K562 (cell line): ENCODE measurements around the gene VRK2. TPM values are rescaled to one million over a fixed set of nuclear protein-coding genes. Genes with fewer than 3 reads are reported as not detected.

ENCODE experiments used
- ATAC-seq: fragments of 200-7000 bp; cut with Tn5 transposase; 3 replicates; pipeline ENCODE4 v1.9.1; 2020; ENCODE audit warnings: moderate library complexity
- Bru-seq: library from RNA; stranded (reverse); fragments of 400-500 nt; gene quantifications from one replicate; lab custom pipeline; 2021; lab: Mats Ljungman, UMichigan
- BruChase-seq, 2 experiments: library from RNA; stranded (reverse); fragments of 400-500 nt; gene quantifications; one replicate each; lab custom pipeline; 2021; lab: Mats Ljungman, UMichigan
- BruUV-seq: library from RNA; stranded (reverse); fragments of 400-500 nt; replicated peaks from 2 replicates; lab custom pipeline; 2021; lab: Mats Ljungman, UMichigan
- CTCF ChIA-PET: fragments of 300-600 bp; formaldehyde crosslinking; extraction: SDS; loops from one replicate; lab custom pipeline; 2021; ENCODE audit warnings: low intra/inter-chr PET ratio; lab: Yijun Ruan, JAX
- POLR2A ChIA-PET: fragments of 300-600, 350-650 bp; sonication (Branson Sonifier 250); formaldehyde crosslinking; extraction: SDS; loops from one replicate; lab custom pipeline; 2021; ENCODE audit warnings: antibody characterized with exemption, inconsistent platforms; lab: Yijun Ruan, JAX
- DNase-seq, 4 experiments: peaks; one replicate each; pipeline versions ENCODE4 v3.0.0 to v3.0.0-alpha.2; 2011 to 2018; ENCODE audit warnings: low spot score in 3 of 4, mixed read lengths in 3 of 4; ENCODE audit errors: extremely low read depth in 1 of 4
- FAIRE-seq: peaks from 2 replicates; lab custom pipeline; 2011; peaks lifted over from hg19 to GRCh38; lab: Jason Lieb, UNC
- H2AFZ ChIP-seq: 2 replicates; pipeline ENCODE4 v1.6.0; 2011; ENCODE audit warnings: low read depth, low read length, control low read depth, inconsistent platforms
- H3K27ac ChIP-seq: fragments of 200-600 bp; 3 replicates; pipeline ENCODE4 v1.8.0; 2011; ENCODE audit warnings: low read depth, mild to moderate bottlenecking, control low read depth, inconsistent platforms, low read length, moderate library complexity, mixed read lengths; ENCODE audit errors: extremely low read depth
- H3K27me3 ChIP-seq, 2 experiments: fragments of 300-600 bp in 1 of 2; 2 replicates in 1 of 2; 3 replicates in 1 of 2; pipeline versions ENCODE4 v1.6.0 to v1.8.0; 2011; ENCODE audit warnings: inconsistent platforms in 2 of 2, low read length in 2 of 2, mild to moderate bottlenecking in 1 of 2, mixed read lengths in 1 of 2, moderate library complexity in 1 of 2; ENCODE audit not compliant: control insufficient read depth in 2 of 2, insufficient read depth in 2 of 2
- H3K36me3 ChIP-seq: fragments of 300-600 bp; 3 replicates; pipeline ENCODE4 v1.8.0; 2011; ENCODE audit warnings: mild to moderate bottlenecking, low read length, inconsistent platforms; ENCODE audit not compliant: control insufficient read depth, insufficient read depth
- H3K4me1 ChIP-seq, 2 experiments: fragments of 200-600 bp in 1 of 2; replicated peaks in 1 of 2; 2 replicates in 1 of 2; 3 replicates in 1 of 2; pipeline versions ENCODE4 v1.5.1 to v1.8.0; 2011; ENCODE audit warnings: inconsistent platforms in 2 of 2, low read length in 2 of 2, mild to moderate bottlenecking in 1 of 2, mixed read lengths in 1 of 2, moderate library complexity in 1 of 2; ENCODE audit not compliant: control insufficient read depth in 2 of 2, insufficient read depth in 2 of 2
- H3K4me2 ChIP-seq: 2 replicates; pipeline ENCODE4 v1.6.1; 2011; ENCODE audit warnings: low read length, control low read depth, inconsistent platforms, mixed read lengths; ENCODE audit not compliant: insufficient read depth
- H3K4me3 ChIP-seq: fragments of 200-600 bp; sonication (generic), shearing (Covaris generic); 2 replicates; pipeline ENCODE4 v1.5.1; 2016; ENCODE audit warnings: control low read depth, inconsistent platforms
- H3K79me2 ChIP-seq: fragments of 200-600 bp; 3 replicates; pipeline ENCODE4 v1.8.0; 2011; ENCODE audit warnings: low read length, inconsistent platforms; ENCODE audit not compliant: control insufficient read depth, insufficient read depth
- H3K9ac ChIP-seq, 2 experiments: 2 replicates each; pipeline versions ENCODE4 v1.6.0 to v1.6.1; 2011; ENCODE audit warnings: low read depth in 2 of 2, low read length in 2 of 2, control low read depth in 1 of 2, inconsistent platforms in 1 of 2, mild to moderate bottlenecking in 1 of 2, mixed read lengths in 1 of 2; ENCODE audit not compliant: insufficient read depth in 1 of 2
- H3K9me1 ChIP-seq: one replicate; pipeline ENCODE4 v1.6.0; 2011; ENCODE audit warnings: inconsistent platforms, mild to moderate bottlenecking, low read length, moderate library complexity; ENCODE audit not compliant: control insufficient read depth, insufficient read depth
- H3K9me3 ChIP-seq: replicated peaks from 2 replicates; pipeline ENCODE4 v1.5.1; 2011; ENCODE audit warnings: low read depth, low read length, inconsistent platforms; ENCODE audit not compliant: control insufficient read depth, insufficient read depth
- H4K20me1 ChIP-seq: replicated peaks from 2 replicates; pipeline ENCODE4 v1.6.1; 2011; ENCODE audit warnings: low read length, inconsistent platforms, mixed read lengths; ENCODE audit not compliant: control insufficient read depth, insufficient read depth
- BMI1 ChIP-seq: fragments of 150-350 bp; IDR thresholded peaks from 2 replicates; pipeline ENCODE4 v1.6.1; 2014; ENCODE audit warnings: low read length
- CBFA2T3 ChIP-seq: fragments of 450-650 bp; IDR thresholded peaks from 2 replicates; pipeline ENCODE4 v1.6.1; 2017
- CCNT2 ChIP-seq: IDR thresholded peaks from 2 replicates; pipeline ENCODE4 v1.6.1; 2011; ENCODE audit warnings: borderline replicate concordance, low read depth, mild to moderate bottlenecking, moderate library complexity, mixed read lengths, low read length; ENCODE audit not compliant: insufficient read length; ENCODE audit errors: extremely low read depth
- JUN ChIP-seq, 2 experiments: sonication (generic) in 1 of 2; formaldehyde crosslinking in 1 of 2; IDR thresholded peaks; 2 replicates each; pipeline versions ENCODE4 v1.6.1 to v1.8.0; 2012 to 2022; ENCODE audit warnings: borderline replicate concordance in 2 of 2, mild to moderate bottlenecking in 2 of 2, improper control_type of control experiment in 1 of 2, low read depth in 1 of 2, low read length in 1 of 2, missing genetic modification reagents in 1 of 2
- MCM7 ChIP-seq, 2 experiments: fragments of 450-650 bp; IDR thresholded peaks; 2 replicates each; pipeline ENCODE4 v1.6.1; 2016 to 2018
- NCOA4 ChIP-seq: fragments of 450-650 bp; IDR thresholded peaks from 2 replicates; pipeline ENCODE4 v1.6.1; 2018; ENCODE audit warnings: mild to moderate bottlenecking; ENCODE audit not compliant: partially characterized antibody
- NRF1 ChIP-seq, 2 experiments: fragments of 450-650 bp; IDR thresholded peaks in 1 of 2; conservative IDR thresholded peaks in 1 of 2; 2 replicates each; pipeline ENCODE4 v1.6.1; 2014; ENCODE audit warnings: mild to moderate bottlenecking in 2 of 2
- POLR2AphosphoS5 ChIP-seq: IDR thresholded peaks from 2 replicates; pipeline ENCODE4 v1.6.1; 2011; ENCODE audit warnings: mild to moderate bottlenecking, low read depth, low read length, moderate library complexity; ENCODE audit not compliant: control insufficient read depth, insufficient read depth
- ZFP36 ChIP-seq: fragments of 150-350 bp; IDR thresholded peaks from 2 replicates; pipeline ENCODE4 v1.6.1; 2018; ENCODE audit warnings: low read length, low read depth; ENCODE audit not compliant: partially characterized antibody
- ZNF224 ChIP-seq: sonication (generic); formaldehyde crosslinking; IDR thresholded peaks from 2 replicates; pipeline ENCODE4 v1.8.0; 2022; ENCODE audit warnings: mild to moderate bottlenecking, missing genetic modification reagents
- ZNF239 ChIP-seq: fragments of 250-450 bp; sonication (Bioruptor Pico); IDR thresholded peaks from 2 replicates; pipeline ENCODE4 v1.4.0; 2020; ENCODE audit warnings: mild to moderate bottlenecking
- ZNF717 ChIP-seq: fragments of 250-450 bp; sonication (Bioruptor Pico); IDR thresholded peaks from 2 replicates; pipeline ENCODE4 v1.5.0; 2021
- ZSCAN32 ChIP-seq: fragments of 450-650 bp; formaldehyde crosslinking; IDR thresholded peaks from 2 replicates; pipeline ENCODE4 v1.4.0; 2020; ENCODE audit warnings: mild to moderate bottlenecking, moderate library complexity
- WGBS: fragments of 100-300 bp; shearing (Covaris generic); methylation state at CpG from one replicate; pipeline ENCODE4 v1.1.6; 2016; ENCODE audit warnings: low coverage, mixed read lengths; ENCODE audit not compliant: insufficient coverage; ENCODE audit errors: missing lambda C conversion rate; 5-methylcytosine and 5-hydroxymethylcytosine counted together
- in situ Hi-C: fragments of 300-500 bp; cut with MboI; formaldehyde crosslinking; loops from 4 replicates; pipeline ENCODE4 v1.15.0; 2018; ENCODE audit warnings: inconsistent platforms, mixed read lengths
- intact Hi-C: fragments of 100-400 bp; cut with micrococcal nuclease; formaldehyde crosslinking; loops from 2 replicates; pipeline ENCODE4 v1.14.2; 2022
- long read RNA-seq, 3 experiments: library from polyadenylated mRNA in 2 of 3; library from RNA in 1 of 3; unstranded in 2 of 3; stranded (forward) in 1 of 3; transcript quantifications; one replicate each; pipeline ENCODE4 v2.0.0, GENCODE V29; 2019 to 2022
- polyA minus RNA-seq, 3 experiments: library from RNA; depleted of rRNA, polyadenylated mRNA; stranded (reverse); fragments of >200 nt; gene quantifications; 2 replicates each; pipeline ENCODE4 v1.2.3, GENCODE V29; 2011
- polyA plus RNA-seq, 8 experiments: library from polyadenylated mRNA; depleted of rRNA in 4 of 8; stranded (reverse) in 5 of 8; unstranded in 3 of 8; fragments of >200 nt; fragmentation: Nextera tagmentation in 2 of 8; fragmentation: Illumina TruSeq in 1 of 8; extraction: Ambion mirVana in 2 of 8; extraction: Trizol in 1 of 8; gene quantifications; 2 replicates each; pipeline versions ENCODE4 v1.2.1 to v1.2.3, GENCODE V29; 2011 to 2014; ENCODE audit warnings: inconsistent platforms in 1 of 8, missing spikeins in 1 of 8
- total RNA-seq, 7 experiments: library from RNA; depleted of rRNA in 6 of 7; stranded (reverse); fragments of >200 nt in 6 of 7; fragmentation: Illumina TruSeq in 2 of 7; extraction: Trizol in 2 of 7; gene quantifications; 2 replicates each; pipeline versions ENCODE4 v1.2.1 to v1.2.3, GENCODE V29; 2011 to 2021; ENCODE audit warnings: low replicate concordance in 1 of 7
- TF ChIP-seq, protein P1 (sequence below): fragments of 450-650 bp; formaldehyde crosslinking; IDR thresholded peaks from 2 replicates; pipeline ENCODE4 v1.4.0; 2022; ENCODE audit warnings: mild to moderate bottlenecking, moderate library complexity

The VRK2 gene
- total RNA-seq (2011; cell fraction: chromatin; rRNA removed; ENCODE audit: low replicate concordance): 5.3 and 17.4 TPM in 2 replicates
- total RNA-seq (2011; cell fraction: nucleolus; rRNA removed): 3.7 and 4.0 TPM in 2 replicates
- 5.6 and 8.5 TPM in 2 replicates for total RNA-seq (2011; cell fraction: nucleoplasm; rRNA removed)
- total RNA-seq (2014; rRNA removed): 31.9 and 32.1 TPM in 2 replicates
- total RNA-seq (2014; rRNA removed; fragmentation: Illumina TruSeq; extraction: Trizol): 47.4 and 52.9 TPM in 2 replicates
- total RNA-seq (2015; rRNA removed; fragmentation: Illumina TruSeq; extraction: Trizol): 44.0 and 46.5 TPM in 2 replicates
- total RNA-seq (2021): 36.2 and 38.0 TPM in 2 replicates
- polyA plus RNA-seq (2011; rRNA removed): 36.5 and 42.5 TPM in 2 replicates
- polyA plus RNA-seq (2011; cell fraction: cytosol; rRNA removed): 10.2 and 18.3 TPM in 2 replicates
- polyA plus RNA-seq (2011; cell fraction: nucleus; rRNA removed): 14.6 and 23.3 TPM in 2 replicates
- polyA plus RNA-seq (2012): 36.3 and 36.6 TPM in 2 replicates
- polyA plus RNA-seq (2014; fragmentation: Illumina TruSeq; extraction: Trizol): 41.8 and 49.2 TPM in 2 replicates
- 10 to 100 TPM; 22.6 to 30.1 TPM for polyA plus RNA-seq (2014; fragmentation: Nextera tagmentation; extraction: Ambion mirVana)
- 27.2 and 30.1 TPM in 2 replicates for polyA plus RNA-seq (2014; rRNA removed)
- 34.5 and 38.4 TPM in 2 replicates for polyA minus RNA-seq (2011; rRNA and poly(A)+ RNA removed)
- polyA minus RNA-seq (2011; cell fraction: cytosol; rRNA and poly(A)+ RNA removed): 14.4 and 16.8 TPM in 2 replicates
- 10.9 and 21.5 TPM in 2 replicates for polyA minus RNA-seq (2011; cell fraction: nucleus; rRNA and poly(A)+ RNA removed)
- percentile 64 among the genes with signal in this experiment for Bru-seq, nascent RNA
- percentile 70 among the genes with signal in this experiment for BruChase-seq, experiment 1, labeled RNA remaining after a 2-hour chase
- percentile 69 among the genes with signal in this experiment for BruChase-seq, experiment 2, labeled RNA remaining after a 6-hour chase
- long read RNA-seq, experiment 1, transcript VRK2-201 (13 exons, 1,888 nt): major isoform, 27 of 239 reads
- long read RNA-seq, experiment 1, partial matches to known transcripts: 131 of 239 reads
- long read RNA-seq, experiment 1, other reads (novel, unspliced or antisense): 81 of 239 reads
- long read RNA-seq, experiment 2, transcript VRK2-201 (13 exons, 1,888 nt): major isoform, 8 of 45 reads
- long read RNA-seq, experiment 2, partial matches to known transcripts: 19 of 45 reads
- long read RNA-seq, experiment 2, other reads (novel, unspliced or antisense): 18 of 45 reads
- long read RNA-seq, experiment 3, transcript VRK2-201 (13 exons, 1,888 nt): major isoform, 13 of 49 reads
- long read RNA-seq, experiment 3, partial matches to known transcripts: 16 of 49 reads
- long read RNA-seq, experiment 3, other reads (novel, unspliced or antisense): 19 of 49 reads

DNA sequence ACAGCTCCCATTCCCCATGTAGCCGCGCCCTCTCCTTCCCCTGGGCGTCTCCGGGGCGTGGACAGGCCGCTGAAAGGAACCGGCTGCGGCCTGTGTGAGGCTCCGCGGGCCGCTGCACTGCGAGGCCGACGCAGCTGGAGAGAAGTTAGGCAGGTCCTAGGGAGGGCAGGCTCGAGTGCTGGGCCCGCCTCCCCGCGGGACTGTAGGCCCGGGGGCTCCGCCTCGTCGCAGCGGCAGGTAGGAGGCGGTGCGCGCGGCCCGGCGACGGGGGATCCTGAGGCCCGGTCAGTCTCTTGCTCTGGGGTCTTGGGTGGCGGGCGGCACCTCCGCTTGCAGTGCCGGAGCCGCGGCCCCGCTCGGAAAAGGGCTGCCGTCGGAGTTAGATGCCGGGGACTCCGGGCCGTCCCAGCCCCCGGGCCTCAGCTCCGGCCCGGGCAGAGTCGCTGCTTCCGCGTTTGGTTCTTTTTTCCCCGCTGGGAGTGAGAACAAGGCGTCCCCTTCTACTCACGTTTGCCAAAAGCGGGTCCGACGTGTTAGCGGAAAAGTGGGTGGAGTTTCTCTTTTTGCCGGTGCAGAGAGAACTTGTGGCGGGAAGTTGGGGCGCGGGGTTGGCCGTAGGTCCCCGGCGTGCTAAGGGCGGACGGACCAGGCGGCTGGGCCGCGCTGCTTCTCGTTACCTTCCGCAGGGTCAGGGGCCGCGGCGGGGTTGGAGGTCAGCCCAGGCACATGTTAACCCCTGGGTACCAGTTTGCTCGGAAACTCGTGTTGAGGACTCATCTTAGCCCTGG, at the start of gene VRK2:
TSS of gene VRK2 (plus strand) at position 222 of the 788 bp plus-strand sequence. CDS start 2,026 bp downstream, outside the sequence.
- H3K27me3 ChIP-seq: no peaks in the 10 kb centered on the region
- peaks cover 14 to 19% of the 10 kb centered on the region in 2 experiments for H3K4me1 ChIP-seq
- peak; percentile 84 to 94 (median 86) for DNase-seq
- intact Hi-C loops (loop anchor here (2.0 to 5.0 kb wide), 3 partner anchors 79 to 192 kb away; no protein-coding TSS in a partner anchor), in situ Hi-C loops (no loop called here)
- H3K27ac ChIP-seq: peak within 1 kb of the TSS; percentile 93
- peak within 1 kb of the TSS; percentile 86 to 96 for H3K9ac ChIP-seq
- peak within 1 kb of the TSS; percentile 87 for H3K4me2 ChIP-seq
- peak; percentile 93 for ATAC-seq
- BruUV-seq: TSS peak; percentile 49
- FAIRE-seq: peak; percentile 74
- H3K9me3 ChIP-seq: no peaks in the 10 kb centered on the region
- H2AFZ ChIP-seq: peak within 1 kb of the TSS; percentile 91
- ChIA-PET CTCF (interaction anchor here (0.7 kb wide), 1 partner anchor 55 kb away, joined by 3 read pairs; no protein-coding TSS in a partner anchor), POLR2A (interaction anchor here (0.6 to 1.4 kb wide), 6 partner anchors 9 to 515 kb away, joined by 3 to 9 read pairs (median 4); no protein-coding TSS in a partner anchor)
- H3K36me3 ChIP-seq: peaks cover 17% of the 10 kb centered on the region; the same call in 2 of the 3 replicates
- H3K4me3 ChIP-seq: peak within 1 kb of the TSS; percentile 66
- no peaks in the 10 kb centered on the region for H3K9me1 ChIP-seq
- H4K20me1 ChIP-seq: no peaks in the 10 kb centered on the region
- H3K79me2 ChIP-seq: peaks cover 60% of the 10 kb centered on the region
- 0% methylated on average over 62 of the region's 76 CpGs for WGBS
- no peak for TF ChIP-seq ZNF717 (CRISPR knock-in tag)
- peak; percentile 11 for TF ChIP-seq ZFP36
- TF ChIP-seq ZNF224 (CRISPR knock-in tag): peak; percentile 89
- no peak for TF ChIP-seq NCOA4
- no peak for TF ChIP-seq MCM7 (IDR thresholded peaks at IDR 0.05)
- TF ChIP-seq ZSCAN32 (CRISPR knock-in tag): no peak
- no peak for TF ChIP-seq CBFA2T3
- no peak for TF ChIP-seq ZNF239 (CRISPR knock-in tag)
- TF ChIP-seq NRF1 (conservative IDR thresholded peaks at IDR 0.05 in 1 of 2, IDR thresholded peaks at IDR 0.05 in 1 of 2): peak; percentile 80 to 84
- no peak for TF ChIP-seq BMI1
- TF ChIP-seq POLR2AphosphoS5: peak; percentile 79; the same call in 1 of the 2 replicates
- TF ChIP-seq JUN (IDR thresholded peaks at IDR 0.05; ENCODE audit: borderline replicate concordance, low read depth, low read length): no peak
- TF ChIP-seq JUN (CRISPR knock-in tag; IDR thresholded peaks at IDR 0.05; ENCODE audit: borderline replicate concordance): no peak; the same call in 1 of the 2 replicates
- peak; percentile 91 for TF ChIP-seq CCNT2
- TF ChIP-seq, protein P1, sequence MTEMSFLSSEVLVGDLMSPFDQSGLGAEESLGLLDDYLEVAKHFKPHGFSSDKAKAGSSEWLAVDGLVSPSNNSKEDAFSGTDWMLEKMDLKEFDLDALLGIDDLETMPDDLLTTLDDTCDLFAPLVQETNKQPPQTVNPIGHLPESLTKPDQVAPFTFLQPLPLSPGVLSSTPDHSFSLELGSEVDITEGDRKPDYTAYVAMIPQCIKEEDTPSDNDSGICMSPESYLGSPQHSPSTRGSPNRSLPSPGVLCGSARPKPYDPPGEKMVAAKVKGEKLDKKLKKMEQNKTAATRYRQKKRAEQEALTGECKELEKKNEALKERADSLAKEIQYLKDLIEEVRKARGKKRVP (CRISPR knock-in tag): no peak
